Measurements from ENCODE around the gene CROCC.
A peak's percentile ranks its signal among the peaks of the same experiment; 100 is the strongest.
"Not testable (repeated sequence)": the region's sequence is repeated elsewhere in the genome, so short reads cannot be mapped to it uniquely, and the experiment has no call there.

The CROCC gene

GRCh38 chr1:16921391-16922185 is at the start of gene CROCC:
Gene CROCC, plus strand, starts transcription at chr1:16921931. Its CDS starts 88 bp downstream, at chr1:16922019.
- Mint-ChIP-seq H3K4me3 (peak within 1 kb of the TSS; percentile 81), H3K36me3 (no peaks in the 10 kb centered on the region), H3K27ac (peak within 1 kb of the TSS; percentile 93), H3K4me1 (peaks cover 46% of the 10 kb centered on the region), H3K9me3 (no peaks in the 10 kb centered on the region)
- peak in 1 of 2 donors; percentile 70 for DNase-seq (ENCODE audit: low spot score in 2 of 2)
- ATAC-seq, result peak; percentile 70

GRCh38 chr1:16872152-16873075 is 49.3 kb upstream of the CROCC start:
- H3K9me3 Mint-ChIP-seq, result not testable (repeated sequence)
- H3K4me1 Mint-ChIP-seq, result peaks cover 18% of the 10 kb centered on the region
- H3K36me3 Mint-ChIP-seq, result peaks cover 15% of the 10 kb centered on the region
- DNase-seq (ENCODE audit: low spot score in 2 of 2) (peak in 1 of 2 donors; percentile 63), ATAC-seq (peak; percentile 86)
- peak overlapping the region; percentile 82 for H3K27ac Mint-ChIP-seq
- H3K4me3 Mint-ChIP-seq, result peak overlapping the region; percentile 72

GRCh38 chr1:16873076-16873879 is 48.5 kb upstream of the CROCC start:
- ATAC-seq, result peak; percentile 6
- Mint-ChIP-seq H3K36me3 (peaks cover 15% of the 10 kb centered on the region), H3K27ac (peak overlapping the region; percentile 82), H3K4me3 (peak overlapping the region; percentile 72), H3K4me1 (peaks cover 18% of the 10 kb centered on the region)
- H3K9me3 Mint-ChIP-seq; DNase-seq (ENCODE audit: low spot score in 2 of 2): not testable (repeated sequence)

GRCh38 chr1:16874968-16875765 is 46.6 kb upstream of the CROCC start:
- not testable (repeated sequence) for H3K9me3 Mint-ChIP-seq; ATAC-seq; DNase-seq (ENCODE audit: low spot score in 2 of 2); H3K4me3 Mint-ChIP-seq; H3K27ac Mint-ChIP-seq
- peaks cover 18% of the 10 kb centered on the region for H3K4me1 Mint-ChIP-seq
- H3K36me3 Mint-ChIP-seq, result peaks cover 15% of the 10 kb centered on the region

- not testable (repeated sequence) for H3K4me3 Mint-ChIP-seq; H3K27ac Mint-ChIP-seq; ATAC-seq; DNase-seq (ENCODE audit: low spot score in 2 of 2); H3K9me3 Mint-ChIP-seq; H3K36me3 Mint-ChIP-seq; H3K4me1 Mint-ChIP-seq
Observed at GRCh38 chr1:16881742-16882141, 40.0 kb upstream of the CROCC start.

- H3K36me3 Mint-ChIP-seq, result no peaks in the 10 kb centered on the region
- DNase-seq (ENCODE audit: low spot score in 2 of 2), result no peak
- peaks cover 4% of the 10 kb centered on the region for H3K4me1 Mint-ChIP-seq
- H3K4me3 Mint-ChIP-seq, result no peak overlapping the region
- H3K27ac Mint-ChIP-seq, result no peak overlapping the region
- H3K9me3 Mint-ChIP-seq, result no peaks in the 10 kb centered on the region
- no peak for ATAC-seq
Observed at GRCh38 chr1:16882986-16883385, 38.7 kb upstream of the CROCC start.

- H3K9me3 Mint-ChIP-seq; H3K4me3 Mint-ChIP-seq; H3K36me3 Mint-ChIP-seq; ATAC-seq; H3K27ac Mint-ChIP-seq; DNase-seq (ENCODE audit: low spot score in 2 of 2): not testable (repeated sequence)
- H3K4me1 Mint-ChIP-seq, result peaks cover 13% of the 10 kb centered on the region
Observed at GRCh38 chr1:16884487-16884886, 37.2 kb upstream of the CROCC start.

GRCh38 chr1:16886860-16887605 is 34.7 kb upstream of the CROCC start:
- DNase-seq (ENCODE audit: low spot score in 2 of 2), result no peak
- Mint-ChIP-seq H3K36me3 (peaks cover 9% of the 10 kb centered on the region), H3K4me3 (no peak overlapping the region), H3K9me3 (no peaks in the 10 kb centered on the region), H3K27ac (no peak overlapping the region), H3K4me1 (peaks cover 20% of the 10 kb centered on the region)
- ATAC-seq, result no peak

GRCh38 chr1:16888860-16889816 is 32.6 kb upstream of the CROCC start:
- Mint-ChIP-seq H3K4me3 (peak overlapping the region; percentile 84), H3K4me1 (peaks cover 23% of the 10 kb centered on the region), H3K27ac (peak overlapping the region; percentile 94), H3K36me3 (peaks cover 9% of the 10 kb centered on the region), H3K9me3 (no peaks in the 10 kb centered on the region)
- ATAC-seq, result peak; percentile 72
- DNase-seq (ENCODE audit: low spot score in 2 of 2), result peak; percentile 52 to 78

- DNase-seq (ENCODE audit: low spot score in 2 of 2); ATAC-seq; H3K4me3 Mint-ChIP-seq; H3K9me3 Mint-ChIP-seq: not testable (repeated sequence)
- Mint-ChIP-seq H3K27ac (peak overlapping the region; percentile 94), H3K4me1 (peaks cover 28% of the 10 kb centered on the region), H3K36me3 (peaks cover 16% of the 10 kb centered on the region)
Observed at GRCh38 chr1:16890539-16891021, 31.2 kb upstream of the CROCC start.

- H3K36me3 Mint-ChIP-seq, result peaks cover 20% of the 10 kb centered on the region
- DNase-seq (ENCODE audit: low spot score in 2 of 2); ATAC-seq; H3K9me3 Mint-ChIP-seq; H3K27ac Mint-ChIP-seq; H3K4me3 Mint-ChIP-seq: not testable (repeated sequence)
- H3K4me1 Mint-ChIP-seq, result peaks cover 33% of the 10 kb centered on the region
Observed at GRCh38 chr1:16891057-16891456, 30.7 kb upstream of the CROCC start.

- H3K27ac Mint-ChIP-seq; DNase-seq (ENCODE audit: low spot score in 2 of 2): not testable (repeated sequence)
Observed at GRCh38 chr1:16892978-16893525, 28.7 kb upstream of the CROCC start.

More at GRCh38 chr1:16892978-16893525, 28.7 kb upstream of the CROCC start:
- peaks cover 53% of the 10 kb centered on the region for H3K4me1 Mint-ChIP-seq
- not testable (repeated sequence) for ATAC-seq, H3K4me3 Mint-ChIP-seq, H3K9me3 Mint-ChIP-seq
- peaks cover 40% of the 10 kb centered on the region for H3K36me3 Mint-ChIP-seq
